Measurements from ENCODE around the gene PRKN.
A peak's percentile ranks its signal among the peaks of the same experiment; 100 is the strongest.

Gene PRKN

DNA sequence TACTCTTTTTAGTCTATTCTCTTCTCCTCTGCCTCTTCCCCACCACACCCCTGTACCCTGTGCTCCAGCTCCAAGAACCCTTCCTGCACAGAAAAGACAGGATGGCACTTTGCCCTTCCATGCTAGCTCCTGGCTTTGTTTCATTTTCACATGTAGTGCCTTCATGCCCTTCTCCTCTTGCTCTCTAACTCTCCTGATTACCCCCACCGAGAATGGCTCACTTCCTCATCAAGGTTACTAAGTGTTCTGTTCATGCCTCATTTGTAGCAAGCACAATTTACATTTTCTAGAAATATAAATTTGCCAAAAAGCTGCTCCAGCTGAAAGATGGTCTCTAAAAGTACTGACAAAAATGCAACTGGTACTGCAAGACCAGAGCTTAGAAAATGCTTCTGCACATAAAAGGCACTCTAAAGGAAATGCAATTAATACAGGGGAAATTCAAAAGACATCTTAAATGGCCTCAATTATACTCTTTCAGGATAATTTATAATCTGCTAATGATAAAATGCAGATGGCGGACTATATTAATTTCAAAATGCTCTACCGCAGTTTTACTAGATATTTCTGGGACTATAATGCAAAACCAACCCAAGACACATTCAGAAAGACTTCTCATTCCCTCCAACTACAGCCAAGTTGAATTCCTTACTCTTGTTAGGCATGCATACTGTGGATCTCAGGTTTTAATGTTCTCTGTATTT is 570.2 kb downstream of the PRKN start:
- DNase-seq = no peak

DNA sequence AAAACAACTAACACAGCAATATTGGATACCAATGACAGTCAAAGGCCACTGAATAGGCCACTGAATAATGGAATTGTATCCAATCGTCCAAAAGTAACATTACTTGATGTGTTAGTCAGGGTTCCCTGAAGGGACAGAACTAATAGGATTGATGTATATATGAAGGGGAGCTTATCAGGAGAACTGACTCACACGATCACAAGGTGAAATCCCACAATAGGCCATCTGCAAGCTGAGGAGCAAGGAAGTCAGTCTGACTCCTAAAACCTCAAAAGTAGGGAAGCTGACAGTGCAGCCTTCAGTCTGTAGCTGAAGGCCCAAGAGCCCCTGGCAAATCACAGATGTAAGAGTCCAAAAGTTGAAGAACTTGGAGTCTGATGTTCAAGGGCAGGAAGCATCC is 571.4 kb downstream of the PRKN start:
- DNase-seq = no peak

GRCh38 chr6:162154930-162155329 is 572.6 kb downstream of the PRKN start:
- no peak for DNase-seq

DNA sequence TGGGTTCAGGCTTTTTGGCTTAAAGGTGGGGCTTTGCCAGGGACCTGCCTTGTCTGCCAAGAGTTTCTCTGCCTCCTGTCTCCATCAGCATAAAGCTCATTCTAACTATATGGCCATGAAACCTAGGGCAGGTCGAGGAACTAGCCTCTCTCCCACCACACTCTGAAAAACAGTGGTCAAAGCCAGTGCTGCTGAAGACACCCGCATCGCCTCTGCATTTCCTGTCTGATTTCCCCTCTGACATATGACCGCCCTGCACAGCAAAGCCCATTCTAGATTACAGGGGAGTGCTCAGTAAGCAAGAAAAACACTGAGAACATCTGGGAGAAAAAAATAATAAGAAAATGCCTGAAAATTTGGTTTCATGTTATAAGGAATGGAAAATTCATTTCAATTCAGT is 573.6 kb downstream of the PRKN start:
- no peak for DNase-seq

- DNase-seq = no peak
Measured at GRCh38 chr6:162153120-162153519, 574.4 kb downstream of the PRKN start.

DNA sequence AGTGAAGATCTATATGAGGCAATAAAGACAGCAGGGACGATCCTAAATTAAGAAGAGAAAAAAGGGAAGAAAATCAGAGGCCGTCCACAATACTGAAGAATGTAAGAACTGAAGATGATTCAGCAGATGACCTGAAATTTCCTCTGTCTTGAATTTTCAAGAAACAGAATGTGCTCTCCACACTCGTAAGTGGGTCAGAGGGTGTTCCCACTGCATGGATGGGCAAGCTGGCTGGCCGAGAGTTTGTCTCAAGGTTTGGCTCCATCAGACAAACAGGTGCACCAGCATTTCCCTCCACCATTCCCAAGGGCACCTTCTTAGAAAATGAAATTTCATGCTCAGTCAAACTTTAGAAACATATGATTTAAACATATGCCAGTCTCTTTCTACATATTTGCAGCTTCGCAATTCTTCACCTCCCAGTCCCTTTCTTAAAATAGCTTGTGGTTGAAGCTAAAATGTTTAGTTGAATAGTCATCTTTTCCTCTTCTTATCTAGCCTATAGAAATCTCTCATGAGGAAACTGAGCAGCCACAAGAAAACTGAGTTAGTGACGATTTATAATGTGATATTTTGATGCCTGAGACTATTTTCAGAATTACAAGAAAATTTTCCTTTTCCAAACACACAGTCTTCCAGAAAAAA is 576.4 kb downstream of the PRKN start:
- no peak for DNase-seq

DNA sequence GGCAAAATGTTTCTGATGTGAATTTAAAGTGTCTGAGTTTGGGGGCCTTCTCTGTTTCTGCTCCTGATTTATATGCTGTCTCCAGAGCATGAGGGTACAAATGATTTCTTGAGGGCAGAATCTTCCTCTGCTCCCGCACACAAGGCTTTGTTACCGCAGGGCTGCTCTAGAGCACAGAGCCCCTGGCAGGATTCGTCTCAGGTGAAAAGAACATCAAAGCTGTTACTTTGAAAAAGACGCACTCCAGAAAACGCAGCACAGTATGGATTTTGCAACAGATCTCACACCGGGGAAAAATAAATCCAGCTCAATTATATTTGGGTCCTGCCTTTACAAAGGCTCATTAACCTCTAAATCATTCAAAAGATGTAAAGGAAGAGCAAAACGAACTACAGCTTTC is 577.3 kb downstream of the PRKN start:
- DNase-seq = no peak

DNA sequence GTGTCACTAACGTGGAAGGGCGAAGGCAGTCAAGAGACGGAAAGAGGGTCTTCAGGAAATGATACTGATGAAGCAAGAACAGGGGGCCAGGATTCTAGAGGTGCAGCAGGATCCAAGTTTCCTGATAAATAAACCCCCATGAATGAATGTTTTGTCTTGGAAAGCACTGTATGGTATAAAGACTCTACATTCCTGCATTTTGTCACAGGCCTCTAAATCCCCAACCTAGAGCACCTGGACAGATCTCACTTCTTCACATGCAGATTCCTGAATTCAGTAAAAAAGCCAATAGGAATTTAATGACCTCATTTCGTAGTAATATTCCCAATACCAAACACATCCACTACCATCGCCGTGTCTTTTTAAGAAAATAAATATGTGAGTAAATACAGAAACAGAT is 577.8 kb downstream of the PRKN start:
- DNase-seq = no peak

GRCh38 chr6:162147805-162148204 is 579.8 kb downstream of the PRKN start:
- DNase-seq = no peak

DNA sequence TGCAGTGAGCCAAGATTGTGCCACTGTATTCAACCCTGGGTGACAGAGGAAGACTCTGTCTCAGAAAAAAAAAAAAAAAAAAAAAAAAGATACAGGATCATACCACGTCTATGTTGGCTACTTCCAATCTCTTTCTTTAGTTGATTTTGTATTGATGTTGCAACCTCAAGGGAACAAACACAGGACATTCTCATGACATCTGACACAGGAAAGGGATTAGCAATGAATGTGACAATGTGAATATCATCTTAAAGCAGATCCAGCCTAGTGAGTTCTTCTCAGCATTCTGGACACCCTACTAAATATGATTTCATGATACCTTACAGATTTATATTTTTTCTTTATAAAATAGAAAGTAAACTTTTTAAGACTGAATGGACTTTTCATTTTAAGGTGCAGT is 580.3 kb downstream of the PRKN start:
- no peak for DNase-seq

GRCh38 chr6:162140251-162140852 is 587.2 kb downstream of the PRKN start:
- DNase-seq = no peak

- DNase-seq = no peak
Measured at GRCh38 chr6:162125659-162126058, 601.9 kb downstream of the PRKN start.

DNA sequence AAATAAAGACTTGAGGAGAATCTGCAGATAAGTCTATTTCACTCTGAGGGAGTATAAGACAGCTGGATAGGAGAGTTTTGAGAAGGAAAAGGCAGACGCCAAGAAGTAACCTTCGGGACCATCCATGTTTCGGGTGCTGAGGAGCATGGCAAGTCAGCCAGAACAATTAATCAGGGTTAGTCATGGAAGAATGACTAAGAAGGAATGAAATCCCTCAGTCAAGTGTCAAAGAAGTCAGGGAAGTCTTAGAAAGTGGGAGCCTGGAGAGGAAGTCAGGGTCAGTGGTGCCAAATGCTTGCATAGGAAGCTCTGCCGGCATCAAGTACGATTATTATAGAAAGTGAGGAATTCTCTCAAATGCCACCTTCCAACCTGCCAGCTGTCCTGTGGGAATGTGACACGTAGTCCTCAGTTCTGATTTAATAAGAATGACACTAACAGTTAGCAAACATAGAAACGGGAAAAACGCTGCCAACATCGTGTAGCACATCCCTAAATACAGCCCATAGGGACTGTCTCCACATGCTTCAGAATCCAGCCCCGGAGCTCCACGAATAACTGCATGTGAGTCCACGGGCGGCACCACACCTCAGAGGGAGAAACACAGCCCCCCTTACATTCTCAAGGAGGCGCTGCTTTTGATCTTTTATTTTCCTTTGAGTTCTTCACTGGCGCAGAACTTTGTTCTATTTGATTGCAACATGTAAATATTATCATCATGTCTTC is 602.7 kb downstream of the PRKN start:
- no peak for DNase-seq

GRCh38 chr6:162123797-162124196 is 603.8 kb downstream of the PRKN start:
- no peak for DNase-seq

DNA sequence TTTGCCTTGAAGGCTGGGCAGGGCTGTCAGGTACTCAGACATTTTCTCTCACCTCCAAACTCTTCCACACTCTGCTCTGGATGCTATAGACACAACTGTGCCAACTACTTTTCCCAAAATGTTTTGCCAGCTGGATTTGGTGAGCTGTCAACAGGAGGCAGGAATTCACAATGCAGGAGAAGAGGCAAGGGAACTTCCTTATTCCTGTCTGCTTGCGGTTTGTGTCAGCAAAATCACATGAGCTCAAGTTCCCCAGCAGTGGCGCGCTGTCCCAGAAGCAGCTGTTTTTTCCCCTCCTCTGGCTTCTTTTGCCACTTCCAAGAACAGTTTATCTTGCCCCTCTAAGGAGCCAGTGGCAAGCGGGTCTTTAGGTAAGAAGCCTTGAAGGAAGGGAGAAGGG is 608.2 kb downstream of the PRKN start:
- DNase-seq = peak; percentile 44

GRCh38 chr6:162118706-162119105 is 608.9 kb downstream of the PRKN start:
- no peak for DNase-seq

- no peak for DNase-seq
Measured at GRCh38 chr6:162116902-162117525, 610.6 kb downstream of the PRKN start.

DNA sequence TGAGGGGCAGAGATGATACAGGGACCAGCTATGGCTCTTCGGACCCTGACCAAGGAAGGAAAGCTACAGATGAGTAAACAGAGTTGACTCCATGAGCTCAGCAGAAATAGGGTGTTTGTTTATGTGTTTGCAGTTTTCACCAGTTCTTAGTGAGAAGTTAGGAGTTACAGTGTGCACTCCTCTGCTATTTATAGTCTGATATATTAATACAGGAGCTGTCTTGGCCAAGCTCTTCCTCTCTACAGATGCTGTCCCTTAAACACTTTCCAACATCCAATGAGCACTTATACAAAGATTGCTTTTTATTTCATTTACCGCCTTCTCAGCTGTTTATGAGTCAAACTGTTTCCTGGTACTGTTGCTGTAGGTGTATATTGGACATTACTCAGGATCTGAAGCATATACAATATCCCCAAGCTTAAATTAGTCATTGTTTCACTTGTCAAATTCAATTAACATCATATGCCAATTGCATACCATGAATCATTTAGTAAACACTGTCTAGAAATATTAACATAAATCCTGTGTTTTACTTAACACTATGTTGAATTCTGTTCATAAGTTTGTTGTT is 618.0 kb downstream of the PRKN start:
- no peak for DNase-seq

DNA sequence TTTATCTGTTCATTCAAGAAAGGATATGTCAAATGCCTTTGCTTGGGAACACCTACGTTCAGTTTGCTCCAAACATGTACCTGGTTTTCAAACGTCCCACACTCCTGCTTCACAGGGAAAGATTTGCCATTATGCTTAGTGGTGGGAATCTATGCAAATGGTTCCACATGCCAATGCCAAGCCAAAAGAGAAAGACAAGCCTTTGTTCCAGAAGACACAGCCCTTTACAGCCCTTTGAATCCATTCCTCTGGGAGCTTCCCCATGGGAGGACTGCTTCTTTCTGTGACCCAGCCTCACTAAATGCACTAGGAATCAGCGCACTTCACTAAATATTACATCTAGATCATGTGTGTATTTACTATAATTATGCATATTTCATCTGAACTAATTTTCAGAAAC is 619.5 kb downstream of the PRKN start:
- no peak for DNase-seq

DNA sequence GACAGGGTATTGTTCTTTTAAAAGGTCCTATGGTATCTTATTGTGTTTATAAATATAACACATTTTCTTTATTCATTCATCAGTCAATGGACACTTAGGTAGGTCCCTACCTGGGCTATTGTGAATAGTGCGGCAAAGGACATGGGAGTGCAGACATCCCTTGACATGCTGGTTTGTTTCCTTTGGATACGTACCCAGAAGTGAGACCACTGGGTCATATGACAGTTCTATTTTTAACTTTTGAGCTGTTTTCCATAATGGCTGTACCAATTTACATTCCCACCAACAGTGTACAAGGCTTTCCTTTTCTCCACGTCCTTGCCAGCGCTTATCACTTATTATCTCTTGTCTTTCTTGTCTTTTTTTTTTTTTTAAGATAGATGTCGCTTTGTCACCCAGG is 627.5 kb downstream of the PRKN start:
- DNase-seq = no peak

DNA sequence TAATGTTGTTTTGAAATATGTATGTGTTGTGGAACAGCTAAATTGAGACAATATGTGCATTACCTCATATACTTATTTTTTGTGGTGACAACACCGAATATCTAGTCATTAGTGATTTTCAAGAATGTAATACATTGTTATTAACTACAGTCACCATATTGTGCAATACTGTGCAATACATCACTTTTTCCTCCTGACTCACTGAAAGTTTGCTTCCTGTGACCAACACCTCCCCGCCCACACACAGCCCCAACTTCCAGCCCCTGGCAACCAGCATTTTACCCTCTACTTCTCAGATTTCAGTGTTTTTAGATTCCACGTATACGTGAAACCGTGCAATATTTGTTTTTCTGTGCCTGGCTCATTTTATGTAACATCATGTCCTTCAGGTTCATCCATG is 627.9 kb downstream of the PRKN start:
- no peak for DNase-seq

- no peak for DNase-seq
Measured at GRCh38 chr6:162092816-162093502, 634.6 kb downstream of the PRKN start.

All from right forelimb (tissue), 1 donor.